ENCODE results near the gene LSM2. TPM values are rescaled to one million over a fixed set of nuclear protein-coding genes. Genes with fewer than 3 reads are reported as not detected.
A peak's percentile ranks its signal among the peaks of the same experiment; 100 is the strongest.
"Not testable (repeated sequence)": the region's sequence is repeated elsewhere in the genome, so short reads cannot be mapped to it uniquely, and the experiment has no call there.

The LSM2 gene
- total and polyA plus RNA-seq, 5 experiments from 2014 or later, result 28.9 to 80.3 (median 67.1) TPM

DNA sequence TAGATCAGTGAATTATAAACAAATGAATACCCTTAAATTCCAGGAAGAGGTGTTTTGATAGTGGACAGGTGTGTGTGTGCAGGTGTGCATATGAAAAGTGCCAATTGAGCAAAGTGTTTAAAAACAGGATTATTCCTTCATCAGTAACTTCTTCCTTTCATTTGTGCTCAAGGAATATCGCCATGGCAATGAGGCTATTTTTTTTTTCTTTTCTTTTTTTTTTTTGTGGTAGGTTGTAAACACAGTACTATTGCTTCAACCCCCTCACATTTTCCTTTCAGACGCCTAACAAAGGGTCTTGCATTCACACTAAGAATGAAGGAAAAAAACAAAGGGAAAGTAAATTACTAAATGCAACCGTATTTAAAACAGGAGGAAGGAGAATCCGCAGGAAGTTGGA, 18.8 kb upstream of the LSM2 start:
- ATAC-seq (no peak), DNase-seq (no peak)
- Mint-ChIP-seq H3K4me3 (peak overlapping the region in 5 of 10 donors; percentile 18 to 84 (median 39)), H3K27me3 (no peaks in the 10 kb centered on the region), H3K27ac (peak overlapping the region in 5 of 10 donors; percentile 6 to 99 (median 98)), H3K36me3 (no peaks in the 10 kb centered on the region), H3K4me1 (peaks cover 8 to 64% (median 40%) of the 10 kb centered on the region in 4 donors), H3K9me3 (no peaks in the 10 kb centered on the region)
- POLR2A ChIA-PET, result interaction anchor here (0.6 to 3.0 kb wide), 3 partner anchors 10 to 173 kb away, joined by 3 to 13 read pairs (median 4); partner anchors contain the start of genes BAG6, EHMT2, HSPA1A and HSPA1L

DNA sequence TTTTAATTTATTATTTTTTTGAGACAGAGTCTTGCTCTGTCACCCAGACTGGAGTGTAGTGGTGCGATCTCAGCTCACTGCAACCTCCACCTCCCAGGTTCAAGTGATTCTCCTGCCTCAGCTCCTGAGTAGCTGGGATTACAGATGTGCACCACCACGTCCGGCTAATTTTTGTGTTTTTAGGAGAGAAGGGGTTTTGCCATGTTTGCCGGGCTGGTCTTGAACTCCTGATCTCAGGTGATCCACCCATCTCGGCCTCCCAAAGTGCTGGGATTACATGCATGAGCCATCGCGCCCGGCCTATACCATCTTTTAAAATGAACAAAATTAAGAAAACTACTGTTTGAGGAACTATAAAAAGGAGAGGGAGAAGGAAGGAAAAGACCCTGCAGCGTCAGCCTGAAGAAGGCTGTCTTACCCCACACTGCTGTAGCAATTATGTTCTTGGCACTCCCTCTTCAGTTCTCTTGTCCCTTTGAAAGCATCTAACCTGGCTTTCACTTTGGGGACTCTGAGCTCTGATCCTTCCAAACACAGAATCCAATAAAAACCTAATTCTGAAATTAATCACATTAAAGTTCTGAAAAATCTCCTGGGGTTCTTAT, 16.9 kb upstream of the LSM2 start:
- not testable (repeated sequence) for H3K36me3 Mint-ChIP-seq, H3K27me3 Mint-ChIP-seq, DNase-seq, ATAC-seq, H3K9me3 Mint-ChIP-seq
- POLR2A ChIA-PET, result interaction anchor here (0.6 to 1.3 kb wide), 3 partner anchors 94 to 1209 kb away, joined by 3 to 7 read pairs (median 3); partner anchors contain the start of gene DDAH2
- Mint-ChIP-seq H3K4me3 (peak overlapping the region in 7 of 10 donors; percentile 3 to 56 (median 18)), H3K27ac (peak overlapping the region in 5 of 10 donors; percentile 33 to 90 (median 43)), H3K4me1 (peaks cover 7 to 62% (median 36%) of the 10 kb centered on the region in 4 donors)

DNA sequence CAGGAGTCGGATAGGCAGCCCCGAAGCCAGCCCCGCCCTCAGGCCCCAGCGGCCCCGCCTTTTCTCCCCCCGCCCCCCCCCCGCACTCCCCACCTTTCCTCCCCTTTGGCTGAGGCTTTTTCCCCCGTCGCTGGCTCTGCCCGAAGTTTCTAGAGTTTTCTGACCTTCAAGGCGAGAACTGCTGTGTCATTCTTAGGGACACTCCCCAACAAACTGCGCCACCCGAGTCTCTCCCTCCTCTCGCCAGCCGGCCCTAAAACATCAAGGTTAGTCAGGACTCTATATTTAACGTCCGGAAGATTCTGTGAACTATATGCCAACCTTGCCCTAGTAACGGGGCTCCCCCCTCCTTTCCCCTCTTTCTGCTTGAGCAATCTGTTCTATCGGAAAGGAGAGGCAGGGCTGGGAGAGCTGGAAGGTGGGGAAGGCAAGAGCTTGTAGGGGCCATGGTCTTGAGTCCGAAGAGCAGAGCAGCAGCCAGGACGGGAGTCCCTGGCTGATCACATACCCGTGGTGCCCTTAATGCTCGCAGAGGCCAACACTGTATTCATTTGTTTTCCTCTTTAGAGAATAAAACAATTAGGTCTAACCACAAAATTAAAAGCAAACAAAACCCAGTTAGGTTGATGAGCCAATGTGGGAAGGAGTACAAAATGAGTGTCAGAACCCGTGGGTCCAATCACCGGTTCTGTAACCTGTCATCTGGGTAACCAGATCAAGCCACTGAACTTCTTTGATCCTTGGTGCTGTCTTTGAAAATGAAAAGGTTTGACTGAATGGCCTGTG, 15.5 kb upstream of the LSM2 start:
- Mint-ChIP-seq H3K9me3 (no peaks in the 10 kb centered on the region), H3K27me3 (no peaks in the 10 kb centered on the region), H3K4me1 (peaks cover 10 to 75% (median 44%) of the 10 kb centered on the region in 4 donors), H3K27ac (peak overlapping the region; percentile 80 to 98 (median 94)), H3K4me3 (peak overlapping the region; percentile 85 to 97 (median 95)), H3K36me3 (no peaks in the 10 kb centered on the region)
- POLR2A ChIA-PET, result interaction anchor here (0.6 to 1.6 kb wide), 6 partner anchors 9 to 1132 kb away, joined by 3 to 9 read pairs (median 3); partner anchors contain the start of genes DDAH2 and DDX39B
- DNase-seq (peak; percentile 38 to 70 (median 52)), ATAC-seq (peak; percentile 26 to 52)

DNA sequence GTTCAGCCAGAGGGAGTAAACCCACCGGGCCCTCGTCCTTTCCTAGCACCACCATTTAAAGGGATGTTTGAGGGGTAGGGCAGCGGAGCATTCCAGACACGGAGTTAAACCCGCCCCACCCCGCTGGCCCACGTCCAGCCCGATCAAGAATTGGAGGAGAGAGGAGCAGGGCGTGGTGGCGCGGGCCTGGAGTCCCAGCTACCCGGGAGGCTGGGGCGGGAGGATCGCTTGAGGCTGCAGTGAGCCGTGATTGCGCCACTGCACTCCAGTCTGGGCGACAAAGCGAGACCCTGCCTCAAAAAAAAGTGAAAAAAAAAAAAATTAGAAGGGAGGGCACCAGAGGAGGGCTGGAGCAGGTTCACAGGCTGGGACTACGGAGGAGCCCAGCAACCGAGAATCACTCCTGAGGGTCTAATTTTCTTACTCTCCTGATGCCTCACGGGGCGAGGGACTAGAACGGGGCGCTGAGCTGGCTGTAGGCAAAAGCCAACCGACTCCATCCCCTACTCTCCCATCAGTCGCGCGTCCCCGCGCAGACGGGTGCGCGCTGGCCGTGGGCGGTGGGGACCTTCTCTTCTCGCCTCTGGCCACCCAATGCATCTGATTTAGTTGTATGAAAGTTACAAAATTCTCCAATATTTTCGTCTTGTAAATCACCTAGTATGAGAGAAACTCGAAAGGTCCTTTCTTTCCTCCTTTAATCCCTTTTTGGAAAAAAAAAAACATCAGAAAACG, 14.7 kb upstream of the LSM2 start:
- no peaks in the 10 kb centered on the region for H3K27me3 Mint-ChIP-seq
- POLR2A ChIA-PET, result interaction anchor here (0.7 to 1.6 kb wide), 8 partner anchors 10 to 1133 kb away, joined by 3 to 9 read pairs (median 4); partner anchors contain the start of genes DDX39B and LSM2
- no peaks in the 10 kb centered on the region for H3K9me3 Mint-ChIP-seq
- DNase-seq (peak in 1 of 10 donors; percentile 26), ATAC-seq (peak in 1 of 2 donors; percentile 11)
- peaks cover 9 to 67% (median 37%) of the 10 kb centered on the region in 4 donors for H3K4me1 Mint-ChIP-seq
- H3K4me3 Mint-ChIP-seq, result peak overlapping the region; percentile 85 to 97 (median 95)
- H3K27ac Mint-ChIP-seq, result peak overlapping the region; percentile 81 to 96 (median 94)
- no peaks in the 10 kb centered on the region for H3K36me3 Mint-ChIP-seq

DNA sequence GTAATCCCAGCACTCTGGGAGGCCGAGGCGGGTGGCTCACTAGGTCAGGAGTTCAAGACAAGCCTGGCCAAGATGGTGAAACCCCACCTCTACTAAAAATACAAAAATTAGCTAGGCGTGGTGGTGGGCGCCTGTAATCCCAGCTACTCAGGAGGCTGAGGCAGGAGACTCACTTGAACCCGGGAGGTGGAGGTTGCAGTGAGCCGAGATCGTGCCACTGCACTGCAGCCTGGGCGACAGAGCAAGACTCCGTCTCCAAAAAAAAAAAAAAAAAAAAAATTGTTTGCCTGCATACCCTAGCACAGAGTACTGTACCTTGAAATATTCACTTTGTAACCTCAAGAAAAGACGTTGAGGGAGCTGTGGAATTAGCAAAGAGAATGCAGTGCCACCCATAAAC, 13.6 kb upstream of the LSM2 start:
- POLR2A ChIA-PET, result interaction anchor here (0.6 to 1.5 kb wide), 6 partner anchors 12 to 239 kb away, joined by 3 to 9 read pairs (median 4); partner anchors contain the start of gene LSM2
- peaks cover 9 to 57% (median 36%) of the 10 kb centered on the region in 4 donors for H3K4me1 Mint-ChIP-seq
- H3K4me3 Mint-ChIP-seq, result peak overlapping the region in 7 of 10 donors; percentile 2 to 97 (median 95)

DNA sequence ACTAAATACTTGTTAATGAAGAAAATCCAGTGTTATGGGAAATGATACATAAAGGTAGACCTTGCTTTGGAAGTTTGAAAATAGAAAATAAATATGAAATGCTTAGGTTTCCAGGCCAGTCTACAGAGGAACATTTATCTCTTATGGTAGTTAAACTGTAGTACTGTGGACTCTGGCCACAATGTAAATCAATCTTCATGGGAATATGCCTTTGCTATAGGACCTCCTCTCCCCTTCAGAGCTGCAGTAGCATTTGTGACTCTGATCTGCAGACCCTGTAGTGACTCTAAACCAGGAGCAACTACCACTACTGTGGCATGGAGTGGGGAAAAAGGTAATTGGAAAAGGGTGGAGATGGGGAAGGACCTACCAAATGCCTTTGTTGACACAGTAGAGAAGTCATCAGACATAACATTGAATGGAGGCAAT, 13.1 kb upstream of the LSM2 start:
- POLR2A ChIA-PET, result interaction anchor here (0.6 to 3.0 kb wide), 6 partner anchors 7 to 239 kb away, joined by 3 to 18 read pairs (median 3); partner anchors contain the start of gene HSPA1B
- H3K27ac Mint-ChIP-seq, result peak overlapping the region in 6 of 10 donors; percentile 4 to 87 (median 74)
- no peak for ATAC-seq

More for the DNA sequence above, 13.6 kb upstream of the LSM2 start:
- not testable (repeated sequence) for H3K27me3 Mint-ChIP-seq, ATAC-seq, DNase-seq, H3K36me3 Mint-ChIP-seq, H3K9me3 Mint-ChIP-seq
- peak overlapping the region in 1 of 10 donors; percentile 90 for H3K27ac Mint-ChIP-seq

DNA sequence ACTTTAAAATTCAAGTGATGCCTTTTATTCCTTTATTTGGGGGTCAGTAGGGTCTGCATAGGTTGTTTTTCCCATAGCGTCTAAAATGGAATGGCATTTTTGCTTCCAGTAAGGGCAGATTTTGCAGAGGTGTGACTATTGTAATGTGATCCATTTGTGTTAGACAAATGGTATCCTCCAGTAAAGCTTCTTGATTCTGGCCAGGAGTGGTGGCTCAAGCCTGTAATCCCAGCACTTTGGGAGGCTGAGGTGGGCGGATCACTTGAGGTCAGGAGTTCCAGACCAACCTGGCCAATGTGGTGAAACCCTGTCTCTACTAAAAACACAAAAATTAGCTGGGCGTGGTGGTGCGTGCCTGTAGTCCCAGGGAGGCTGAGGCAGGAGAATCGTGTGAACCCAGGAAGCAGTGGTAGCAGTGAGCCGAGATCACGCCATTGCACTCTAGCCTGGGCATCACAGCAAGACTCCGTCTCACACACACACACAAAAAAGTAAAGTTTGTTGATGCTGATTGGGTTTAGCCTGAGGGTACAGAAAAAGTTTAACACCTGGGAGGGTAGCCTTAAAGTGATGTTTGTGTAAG, 11.3 kb upstream of the LSM2 start:
- H3K4me1 Mint-ChIP-seq, result peaks cover 10 to 59% (median 43%) of the 10 kb centered on the region in 4 donors
- not testable (repeated sequence) for H3K27me3 Mint-ChIP-seq, ATAC-seq, H3K9me3 Mint-ChIP-seq, H3K36me3 Mint-ChIP-seq, DNase-seq
- peak overlapping the region; percentile 34 to 96 (median 85) for H3K27ac Mint-ChIP-seq
- H3K4me3 Mint-ChIP-seq, result peak overlapping the region; percentile 78 to 90 (median 83)
- POLR2A ChIA-PET, result interaction anchor here (0.5 to 3.0 kb wide), 13 partner anchors 9 to 1154 kb away, joined by 3 to 18 read pairs (median 4); partner anchors contain the start of genes ABHD16A, BAG6, DDAH2 and HSPA1B

More for the DNA sequence above, 13.1 kb upstream of the LSM2 start:
- Mint-ChIP-seq H3K36me3 (no peaks in the 10 kb centered on the region), H3K4me3 (peak overlapping the region in 6 of 10 donors; percentile 8 to 71 (median 52)), H3K9me3 (no peaks in the 10 kb centered on the region), H3K27me3 (no peaks in the 10 kb centered on the region), H3K4me1 (peaks cover 9 to 53% (median 35%) of the 10 kb centered on the region in 4 donors)
- DNase-seq, result no peak

DNA sequence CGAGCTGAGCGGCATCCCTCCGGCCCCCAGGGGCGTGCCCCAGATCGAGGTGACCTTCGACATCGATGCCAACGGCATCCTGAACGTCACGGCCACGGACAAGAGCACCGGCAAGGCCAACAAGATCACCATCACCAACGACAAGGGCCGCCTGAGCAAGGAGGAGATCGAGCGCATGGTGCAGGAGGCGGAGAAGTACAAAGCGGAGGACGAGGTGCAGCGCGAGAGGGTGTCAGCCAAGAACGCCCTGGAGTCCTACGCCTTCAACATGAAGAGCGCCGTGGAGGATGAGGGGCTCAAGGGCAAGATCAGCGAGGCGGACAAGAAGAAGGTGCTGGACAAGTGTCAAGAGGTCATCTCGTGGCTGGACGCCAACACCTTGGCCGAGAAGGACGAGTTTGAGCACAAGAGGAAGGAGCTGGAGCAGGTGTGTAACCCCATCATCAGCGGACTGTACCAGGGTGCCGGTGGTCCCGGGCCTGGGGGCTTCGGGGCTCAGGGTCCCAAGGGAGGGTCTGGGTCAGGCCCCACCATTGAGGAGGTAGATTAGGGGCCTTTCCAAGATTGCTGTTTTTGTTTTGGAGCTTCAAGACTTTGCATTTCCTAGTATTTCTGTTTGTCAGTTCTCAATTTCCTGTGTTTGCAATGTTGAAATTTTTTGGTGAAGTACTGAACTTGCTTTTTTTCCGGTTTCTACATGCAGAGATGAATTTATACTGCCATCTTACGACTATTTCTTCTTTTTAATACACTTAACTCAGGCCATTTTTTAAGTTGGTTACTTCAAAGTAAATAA, 10.6 kb upstream of the LSM2 start:
- peak overlapping the region; percentile 78 to 90 (median 83) for H3K4me3 Mint-ChIP-seq
- H3K27me3 Mint-ChIP-seq, H3K9me3 Mint-ChIP-seq, H3K36me3 Mint-ChIP-seq: not testable (repeated sequence)
- peak; percentile 62 to 68 for ATAC-seq
- H3K4me1 Mint-ChIP-seq, result peaks cover 9 to 58% (median 38%) of the 10 kb centered on the region in 4 donors
- H3K27ac Mint-ChIP-seq, result peak overlapping the region; percentile 34 to 96 (median 85)
- peak in 4 of 10 donors; percentile 23 to 69 (median 61) for DNase-seq
- POLR2A ChIA-PET, result interaction anchor here (0.5 to 3.0 kb wide), 12 partner anchors 10 to 1155 kb away, joined by 3 to 18 read pairs (median 5); partner anchors contain the start of genes ABHD16A, BAG6, DDAH2 and HSPA1B

DNA sequence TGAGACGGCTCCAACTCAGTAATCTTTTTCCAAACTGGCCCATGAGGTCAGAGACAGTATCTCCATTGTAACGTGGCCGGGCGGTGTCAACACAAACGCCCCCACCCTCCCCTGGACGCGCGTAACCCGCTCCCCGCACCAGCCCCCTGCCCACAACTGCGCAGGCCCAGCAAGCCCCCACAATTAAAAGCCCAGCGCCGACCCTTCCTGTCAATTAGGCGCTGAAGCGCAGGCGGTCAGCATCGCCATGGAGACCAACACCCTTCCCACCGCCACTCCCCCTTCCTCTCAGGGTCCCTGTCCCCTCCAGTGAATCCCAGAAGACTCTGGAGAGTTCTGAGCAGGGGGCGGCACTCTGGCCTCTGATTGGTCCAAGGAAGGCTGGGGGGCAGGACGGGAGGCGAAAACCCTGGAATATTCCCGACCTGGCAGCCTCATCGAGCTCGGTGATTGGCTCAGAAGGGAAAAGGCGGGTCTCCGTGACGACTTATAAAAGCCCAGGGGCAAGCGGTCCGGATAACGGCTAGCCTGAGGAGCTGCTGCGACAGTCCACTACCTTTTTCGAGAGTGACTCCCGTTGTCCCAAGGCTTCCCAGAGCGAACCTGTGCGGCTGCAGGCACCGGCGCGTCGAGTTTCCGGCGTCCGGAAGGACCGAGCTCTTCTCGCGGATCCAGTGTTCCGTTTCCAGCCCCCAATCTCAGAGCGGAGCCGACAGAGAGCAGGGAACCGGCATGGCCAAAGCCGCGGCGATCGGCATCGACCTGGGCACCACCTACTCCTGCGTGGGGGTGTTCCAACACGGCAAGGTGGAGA, 8.5 kb upstream of the LSM2 start, which contains the start of the genes HSPA1A and HSPA1L:
Gene HSPA1A, plus strand, starts transcription at position 519 of the 814 bp plus-strand sequence. Its CDS starts 214 bp downstream, at position 733.
Gene HSPA1L, minus strand, starts transcription at position 259 of the 814 bp plus-strand sequence. CDS start 3,311 bp downstream, outside the sequence.
- Mint-ChIP-seq H3K27ac (peak within 1 kb of the TSS; percentile 79 to 95 (median 90)), H3K4me3 (peak within 1 kb of the TSS; percentile 90 to 95 (median 92)), H3K27me3 (no peaks in the 10 kb centered on the region), H3K36me3 (peaks cover 0 to 10% (median 8%) of the 10 kb centered on the region in 3 donors), H3K9me3 (no peaks in the 10 kb centered on the region), H3K4me1 (peaks cover 7 to 42% (median 28%) of the 10 kb centered on the region in 4 donors)
- POLR2A ChIA-PET, result interaction anchor here (0.7 to 2.1 kb wide), 10 partner anchors 9 to 163 kb away, joined by 3 to 15 read pairs (median 5); partner anchors contain the start of genes BAG6, HSPA1B and LSM2
- peak in 6 of 10 donors; percentile 23 to 68 (median 44) for DNase-seq
- ATAC-seq, result peak; percentile 17 to 39

DNA sequence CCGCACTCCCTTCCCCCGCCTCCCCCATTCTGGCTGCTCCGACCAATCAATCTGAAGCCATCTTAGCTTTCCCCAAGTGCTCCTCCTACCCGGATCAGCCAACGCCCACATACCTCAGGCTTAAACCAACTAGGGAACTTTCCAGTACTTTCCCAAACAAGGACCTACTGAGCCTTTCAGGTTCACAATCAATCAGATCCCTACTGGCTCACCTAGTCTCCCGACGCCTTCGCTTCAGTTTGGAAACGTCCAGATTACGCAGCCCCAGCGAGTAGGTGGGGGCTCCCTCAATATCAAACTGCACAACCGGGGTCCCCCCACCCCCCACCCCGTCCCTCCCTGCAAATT, 7.9 kb upstream of the LSM2 start:
- ATAC-seq (peak; percentile 51 to 56), DNase-seq (peak; percentile 24 to 73 (median 52))
- Mint-ChIP-seq H3K36me3 (peaks cover 0 to 14% (median 13%) of the 10 kb centered on the region in 3 donors), H3K4me1 (peaks cover 5 to 38% (median 27%) of the 10 kb centered on the region in 4 donors), H3K27ac (peak overlapping the region; percentile 79 to 95 (median 90)), H3K9me3 (no peaks in the 10 kb centered on the region), H3K27me3 (no peaks in the 10 kb centered on the region), H3K4me3 (peak overlapping the region; percentile 90 to 95 (median 92))
- POLR2A ChIA-PET, result interaction anchor here (0.7 to 2.1 kb wide), 12 partner anchors 8 to 162 kb away, joined by 3 to 15 read pairs (median 5); partner anchors contain the start of genes BAG6, DDAH2, HSPA1B and LSM2

Measured in naive thymus-derived CD8-positive, alpha-beta T cell (primary cell).